Measurements from ENCODE around the gene STK38L. TPM values are rescaled to one million over a fixed set of nuclear protein-coding genes. Genes with fewer than 3 reads are reported as not detected.

STK38L gene
- total and polyA plus RNA-seq, 2 of the 8 experiments (the other 6 are each of a cell fraction or from before 2014, with no cell fraction given): 8.1 to 63.6 TPM

DNA sequence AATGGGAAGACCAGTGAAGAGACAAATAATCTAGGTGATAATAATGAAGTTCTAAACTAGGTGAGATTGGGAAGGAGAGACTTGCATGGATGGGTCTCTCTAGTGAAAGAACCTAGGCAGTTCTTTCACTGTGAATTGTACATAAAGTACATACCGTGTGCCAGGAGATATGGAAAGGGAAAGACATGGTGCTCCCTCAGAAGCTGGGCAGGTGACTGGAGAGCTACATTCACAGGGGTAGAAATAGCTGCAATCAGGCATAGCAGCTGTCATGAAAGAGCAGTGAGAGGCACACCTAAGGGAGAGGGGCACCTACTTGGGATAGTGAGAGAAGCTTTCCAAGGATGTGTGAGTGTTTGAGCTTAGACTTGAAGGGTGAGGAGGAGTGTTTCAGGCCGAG lies 9.3 kb downstream of the STK38L start (continued):
- TF ChIP-seq HDAC2 (IDR thresholded peaks at IDR 0.05; ENCODE audit: borderline replicate concordance in 1 of 2, low read depth in 2 of 2, low read length in 2 of 2) (no peak), SIX5 (IDR thresholded peaks at IDR 0.05; ENCODE audit: low read depth, low read length) (no peak), CREB1 (IDR thresholded peaks at IDR 0.05) (no peak), HDAC6 (IDR thresholded peaks at IDR 0.05; ENCODE audit: low read depth, low read length) (no peak), MAFK (IDR thresholded peaks at IDR 0.05; ENCODE audit: low read depth, low read length) (no peak)
- TF ChIP-seq, protein P1, sequence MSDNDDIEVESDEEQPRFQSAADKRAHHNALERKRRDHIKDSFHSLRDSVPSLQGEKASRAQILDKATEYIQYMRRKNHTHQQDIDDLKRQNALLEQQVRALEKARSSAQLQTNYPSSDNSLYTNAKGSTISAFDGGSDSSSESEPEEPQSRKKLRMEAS (IDR thresholded peaks at IDR 0.05): no peak

Measured in H1 (cell line).